Parietal lobe (tissue), 2 donors: ENCODE results near the gene DHH. TPM values are rescaled to one million over a fixed set of nuclear protein-coding genes. Genes with fewer than 3 reads are reported as not detected.

Experiments
- small RNA-seq: library from RNA; depleted of rRNA; stranded (forward); fragments of <200 nt; gene quantifications from one replicate; pipeline ENCODE3, GENCODE V24; 2014; ENCODE audit warnings: low replicate concordance
- total RNA-seq: library from RNA; depleted of rRNA; stranded (reverse); fragments of >200 nt; gene quantifications from one replicate; pipeline ENCODE4 v1.2.3, GENCODE V29; 2014

Gene DHH
- 0.31 TPM for total RNA-seq

DNA sequence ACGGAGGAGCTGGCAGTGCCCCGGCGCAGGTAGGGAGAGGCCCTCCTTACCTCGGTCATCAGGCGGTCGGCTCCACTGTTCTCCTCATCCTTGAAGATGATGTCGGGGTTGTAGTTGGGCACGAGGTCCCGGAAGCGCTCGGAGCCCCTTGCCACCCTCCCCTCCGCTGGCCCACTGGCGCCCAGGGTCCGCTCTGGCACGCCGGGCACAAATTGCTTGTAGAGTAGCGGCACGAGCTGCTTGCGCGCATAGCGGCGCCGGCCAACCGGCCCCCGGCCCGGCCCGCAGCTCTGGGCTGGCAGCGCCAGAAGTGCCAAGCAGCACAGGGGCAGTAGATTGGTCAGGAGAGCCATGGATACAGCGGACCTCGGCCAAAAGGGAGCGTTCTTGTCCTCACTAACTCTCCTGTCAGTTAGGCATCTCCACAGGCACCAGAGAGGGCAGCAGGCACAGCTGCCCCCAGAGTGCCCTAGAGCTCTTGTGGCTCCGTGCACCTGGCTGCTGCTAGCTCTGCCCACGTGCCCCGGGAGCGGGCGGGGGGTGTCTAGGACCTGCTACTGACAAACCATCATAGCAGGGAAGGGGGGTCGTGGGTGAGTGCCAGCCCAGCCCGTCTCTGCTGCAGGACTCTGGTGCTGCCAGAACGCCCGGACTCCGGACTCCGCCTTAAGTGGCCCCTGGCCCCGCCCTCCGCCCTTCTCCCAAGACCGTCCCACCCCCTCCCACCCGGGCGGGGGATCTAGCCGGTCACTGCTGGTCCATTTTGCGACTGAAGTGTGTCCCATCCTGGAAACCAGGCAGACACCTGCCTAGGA lies at the start of gene DHH:
TSS of gene DHH (minus strand) at position 642 of the 815 bp plus-strand sequence. CDS start at position 353, 289 bp downstream.

GRCh38 chr12:49131051-49131893 lies 36.7 kb upstream of the DHH start, which contains the start of gene TUBA1B:
Gene TUBA1B, minus strand, starts transcription at chr12:49131395. Its CDS starts 95 bp downstream, at chr12:49131300.

DNA sequence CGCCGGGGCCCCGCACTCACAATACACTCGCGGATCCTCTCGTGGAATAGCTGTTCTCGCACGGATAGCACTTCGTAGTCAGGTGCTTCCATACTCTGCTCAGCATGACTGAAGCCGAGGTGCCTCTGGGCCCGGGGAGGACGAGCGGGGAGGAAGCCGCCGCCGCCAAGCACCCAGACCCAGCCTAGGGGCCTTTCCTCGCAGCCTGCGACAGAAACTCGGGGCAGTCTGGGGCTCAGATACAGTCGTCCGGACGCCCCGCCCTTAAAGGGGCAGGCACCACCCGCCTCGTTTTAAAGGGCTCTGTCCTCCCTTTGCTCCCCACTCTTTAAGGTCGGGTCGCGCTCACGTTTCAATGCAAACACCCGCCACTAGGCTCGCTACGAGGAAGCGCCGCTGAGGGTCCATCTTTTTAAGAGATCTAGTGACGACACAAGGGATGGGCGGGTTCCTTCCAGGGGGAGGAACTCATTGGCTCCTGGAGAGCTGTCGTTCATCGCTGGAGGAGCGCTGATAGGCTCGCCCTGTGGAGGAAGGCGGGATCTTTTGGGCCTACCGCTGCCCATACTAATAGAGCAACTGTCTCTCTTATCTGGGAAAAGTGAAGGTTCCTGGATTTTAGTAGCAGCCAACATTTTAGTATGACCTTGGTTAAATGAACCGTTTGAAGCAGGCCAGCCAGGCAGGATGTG lies 16.0 kb upstream of the DHH start, which contains the start of gene LMBR1L:
TSS of gene LMBR1L (minus strand) at position 384 of the 692 bp plus-strand sequence. CDS start at position 92, 292 bp downstream.

DNA sequence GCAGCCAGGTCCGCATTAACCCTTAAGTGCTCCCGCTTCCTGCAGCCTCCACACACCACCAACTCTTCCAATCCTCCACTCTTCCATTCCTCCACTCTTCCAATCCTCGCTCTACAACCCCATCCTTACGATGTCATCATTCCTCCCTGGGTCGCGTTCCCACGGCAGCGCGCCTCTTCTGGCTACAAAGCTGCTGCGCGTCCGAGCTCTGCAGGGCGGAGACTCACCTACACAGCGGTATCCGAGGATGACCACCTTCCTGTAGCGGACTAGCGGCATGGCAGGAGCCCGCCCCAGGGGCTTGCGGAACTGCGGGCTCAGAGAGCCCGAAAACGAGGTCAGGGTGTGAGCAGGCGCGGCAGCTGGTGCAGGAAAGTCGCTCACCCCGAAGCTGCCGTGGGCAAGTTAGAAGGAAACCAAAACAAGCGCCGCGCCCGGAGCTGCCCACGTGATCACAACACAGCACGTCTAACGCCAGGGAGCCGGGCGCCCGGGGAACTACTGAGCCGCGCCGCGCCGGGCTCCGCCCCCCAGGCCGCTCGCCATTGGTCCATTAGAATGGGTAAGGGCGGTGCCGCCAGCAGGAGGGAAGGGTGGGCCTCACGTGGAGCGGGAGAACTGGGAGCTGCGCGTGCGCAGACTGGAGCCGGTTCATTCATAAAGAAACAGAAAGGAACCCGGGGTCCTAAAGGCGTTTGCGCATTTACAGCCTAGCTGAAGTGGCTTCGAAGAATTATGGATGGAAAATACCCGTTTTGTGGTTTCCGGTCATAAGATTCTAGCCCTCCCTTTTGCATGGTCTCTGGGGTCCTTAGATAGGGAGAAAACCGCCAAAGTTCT lies 24.9 kb downstream of the DHH start, which contains the start of gene RHEBL1:
TSS of gene RHEBL1 (minus strand) at position 473 of the 840 bp plus-strand sequence. CDS start at position 279, 194 bp downstream.

DNA sequence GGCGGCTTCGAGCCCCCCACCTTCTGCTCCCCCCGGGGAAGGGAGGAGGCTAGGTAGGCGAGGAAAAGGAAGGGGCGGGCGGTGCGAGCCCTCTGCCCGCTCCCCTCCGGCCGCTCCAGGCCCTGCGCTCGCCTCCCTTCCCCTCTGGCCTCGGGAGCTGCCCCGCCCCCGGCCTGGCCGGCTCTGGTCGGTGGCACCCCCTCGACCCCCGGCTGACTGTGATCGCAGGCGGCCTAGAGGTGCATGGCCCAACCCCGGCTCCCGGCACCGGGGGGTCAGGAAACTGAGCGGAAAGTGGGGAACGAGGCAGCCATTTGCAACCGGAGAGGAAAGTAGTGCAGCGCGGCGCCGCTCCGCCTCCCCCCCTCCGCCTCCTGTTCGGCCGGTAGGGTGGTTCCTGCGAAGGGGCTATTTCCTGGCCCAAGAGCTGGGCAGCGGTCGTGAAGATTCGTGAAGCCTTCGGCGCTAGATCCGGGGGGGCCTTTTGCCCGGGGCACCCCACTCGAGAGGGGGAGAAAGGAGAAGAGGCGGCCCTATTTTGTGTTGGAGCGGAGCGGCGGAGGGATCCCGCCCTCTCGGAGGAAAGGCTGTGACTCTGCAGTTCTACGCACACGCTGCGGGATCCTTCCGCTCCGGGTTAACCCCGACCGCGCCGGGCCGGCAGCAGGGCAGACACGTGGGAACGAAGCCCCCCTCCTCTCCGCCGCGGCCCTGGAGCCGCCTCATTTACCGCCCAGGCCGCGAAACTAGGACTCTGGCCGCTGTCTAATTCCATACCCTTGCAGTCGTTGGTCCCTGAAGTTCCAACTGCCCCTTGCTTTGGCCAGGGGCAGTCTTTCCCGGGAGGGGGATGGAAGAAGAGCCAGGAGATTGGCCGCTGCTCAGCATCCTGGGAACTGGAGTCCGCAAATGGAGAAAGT lies 34.1 kb downstream of the DHH start, which contains the start of gene KMT2D:
TSS of gene KMT2D (minus strand) at position 558 of the 920 bp plus-strand sequence. CDS start 5,470 bp downstream, outside the sequence.

Small RNA genes lying within 50 kb of the gene (small RNA-seq; reads per million reads assigned to genes)
- not detected for gene RF00019

Other genes starting within 250 kb of the DHH start
- 94.2 TPM for gene DDX23, start 242.6 kb downstream of the DHH start, total RNA-seq
- 29.1 TPM for gene RND1, start 228.9 kb downstream of the DHH start, total RNA-seq
- 12.2 TPM for gene FKBP11, start 169.3 kb downstream of the DHH start, total RNA-seq
- 71.4 TPM for gene ARF3, start 137.3 kb downstream of the DHH start, total RNA-seq
- 3.4 TPM for gene WNT10B, start 123.1 kb downstream of the DHH start, total RNA-seq
- not detected for gene WNT1, start 116.5 kb downstream of the DHH start, total RNA-seq
- gene DDN, start 95.4 kb downstream of the DHH start, total RNA-seq, result 5.3 TPM
- gene PRKAG1, start 76.0 kb downstream of the DHH start, total RNA-seq, result 26.3 TPM
- gene KMT2D, start 34.0 kb downstream of the DHH start, total RNA-seq, result 57.6 TPM
- 0.63 TPM for gene RHEBL1, start 24.8 kb downstream of the DHH start, total RNA-seq
- gene LMBR1L, start 16.0 kb upstream of the DHH start, total RNA-seq, result 154 TPM
- gene TUBA1B, start 36.6 kb upstream of the DHH start, total RNA-seq, result 1,288 TPM
- gene TUBA1A, start 94.3 kb upstream of the DHH start, total RNA-seq, result 9,192 TPM
- 35.7 TPM for gene TUBA1C, start 170.3 kb upstream of the DHH start, total RNA-seq
- 2.2 TPM for gene PRPH, start 200.3 kb upstream of the DHH start, total RNA-seq
- 2.8 TPM for gene TROAP, start 228.5 kb upstream of the DHH start, total RNA-seq
- not detected for gene C1QL4, start 242.4 kb upstream of the DHH start, total RNA-seq